HFFc6 (cell line): ENCODE data around the gene CTSK. TPM values are rescaled to one million over a fixed set of nuclear protein-coding genes. Genes with fewer than 3 reads are reported as not detected.

ENCODE experiments used
- DNase-seq: peaks from one replicate; pipeline ENCODE4 v3.0.0-alpha.2; 2018
- H3K27ac Mint-ChIP-seq: 2 replicates; pipeline ENCODE4 v1.8.0; 2020; ENCODE audit warnings: mild to moderate bottlenecking, mixed read lengths
- H3K27me3 Mint-ChIP-seq: 2 replicates; pipeline ENCODE4 v1.8.0; 2021; ENCODE audit warnings: mild to moderate bottlenecking, moderate library complexity, mixed read lengths; ENCODE audit not compliant: insufficient read depth
- H3K36me3 Mint-ChIP-seq: 2 replicates; pipeline ENCODE4 v1.8.0; 2021; ENCODE audit warnings: low read depth, mixed read lengths
- H3K4me1 Mint-ChIP-seq: 2 replicates; pipeline ENCODE4 v1.8.0; 2020; ENCODE audit warnings: low read depth, mixed read lengths
- H3K4me3 Mint-ChIP-seq: 2 replicates; pipeline ENCODE4 v1.8.0; 2020; ENCODE audit warnings: mild to moderate bottlenecking, moderate library complexity, mixed read lengths
- H3K9me3 Mint-ChIP-seq: 2 replicates; pipeline ENCODE4 v1.8.0; 2020; ENCODE audit warnings: mild to moderate bottlenecking, mixed read lengths
- CTCF ChIP-seq: fragments of 200-600 bp; sonication (generic); IDR thresholded peaks from 2 replicates; pipeline ENCODE4 v1.5.0; 2021; ENCODE audit warnings: antibody characterized with exemption, mild to moderate bottlenecking
- total RNA-seq, 6 experiments: library from RNA; stranded (reverse); fragmentation: NEBNext Ultra II Directional; extraction: Animal tissue kit (Norgen Biotek cat#: 25700); gene quantifications; 2 replicates in 1 of 6; 3 replicates in 5 of 6; pipeline ENCODE4 v1.2.3, GENCODE V29; 2021

CTSK gene
- total RNA-seq, 6 experiments from 2014 or later: 8.5 to 104 (median 101) TPM

GRCh38 chr1:150764617-150765101 is 43.4 kb downstream of the CTSK start:
- H3K27ac Mint-ChIP-seq: no peak overlapping the region
- H3K27me3 Mint-ChIP-seq: peaks cover 7% of the 10 kb centered on the region; the same call in 1 of the 2 replicates
- H3K4me3 Mint-ChIP-seq: no peak overlapping the region; the same call in 1 of the 2 replicates
- TF ChIP-seq CTCF: no peak
- H3K36me3 Mint-ChIP-seq: peaks cover 7% of the 10 kb centered on the region; the same call in 1 of the 2 replicates
- peaks cover 10% of the 10 kb centered on the region for H3K9me3 Mint-ChIP-seq
- H3K4me1 Mint-ChIP-seq: peaks cover 22% of the 10 kb centered on the region
- DNase-seq: peak; percentile 36

GRCh38 chr1:150763018-150763417 is 45.0 kb downstream of the CTSK start:
- peaks cover 22% of the 10 kb centered on the region for H3K4me1 Mint-ChIP-seq
- peaks cover 7% of the 10 kb centered on the region; the same call in 1 of the 2 replicates for H3K36me3 Mint-ChIP-seq
- DNase-seq: no peak
- H3K27me3 Mint-ChIP-seq: peaks cover 7% of the 10 kb centered on the region; the same call in 1 of the 2 replicates
- no peak overlapping the region for H3K4me3 Mint-ChIP-seq
- TF ChIP-seq CTCF: no peak
- no peak overlapping the region for H3K27ac Mint-ChIP-seq
- H3K9me3 Mint-ChIP-seq: peaks cover 10% of the 10 kb centered on the region

GRCh38 chr1:150762552-150762951 is 45.5 kb downstream of the CTSK start:
- Mint-ChIP-seq H3K4me3 (no peak overlapping the region), H3K27ac (no peak overlapping the region), H3K4me1 (peaks cover 22% of the 10 kb centered on the region), H3K36me3 (peaks cover 7% of the 10 kb centered on the region; the same call in 1 of the 2 replicates), H3K9me3 (peaks cover 10% of the 10 kb centered on the region), H3K27me3 (peaks cover 7% of the 10 kb centered on the region; the same call in 1 of the 2 replicates)
- no peak for DNase-seq
- TF ChIP-seq CTCF: no peak

GRCh38 chr1:150761801-150762200 is 46.3 kb downstream of the CTSK start:
- Mint-ChIP-seq H3K4me1 (peaks cover 22% of the 10 kb centered on the region), H3K9me3 (peaks cover 10% of the 10 kb centered on the region), H3K27me3 (peaks cover 7% of the 10 kb centered on the region; the same call in 1 of the 2 replicates), H3K36me3 (peaks cover 7% of the 10 kb centered on the region; the same call in 1 of the 2 replicates), H3K27ac (no peak overlapping the region), H3K4me3 (no peak overlapping the region)
- no peak for DNase-seq
- TF ChIP-seq CTCF: no peak

- DNase-seq: no peak
- peaks cover 14% of the 10 kb centered on the region for H3K4me1 Mint-ChIP-seq
Observed at GRCh38 chr1:150760013-150760412, 48.0 kb downstream of the CTSK start.

More at GRCh38 chr1:150760013-150760412, 48.0 kb downstream of the CTSK start:
- peaks cover 10% of the 10 kb centered on the region for H3K9me3 Mint-ChIP-seq
- no peak overlapping the region for H3K27ac Mint-ChIP-seq
- no peak for TF ChIP-seq CTCF
- H3K4me3 Mint-ChIP-seq: no peak overlapping the region
- peaks cover 7% of the 10 kb centered on the region; the same call in 1 of the 2 replicates for H3K27me3 Mint-ChIP-seq
- peaks cover 7% of the 10 kb centered on the region; the same call in 1 of the 2 replicates for H3K36me3 Mint-ChIP-seq
